Nephron progenitor cell (in vitro differentiated cells): Measurements from ENCODE around the gene LGALS16.
"Not testable (repeated sequence)": the region's sequence is repeated elsewhere in the genome, so short reads cannot be mapped to it uniquely, and the experiment has no call there.

Source experiments
- DNase-seq: peaks from one replicate; pipeline ENCODE4 v3.0.0; 2021
- H3K27ac Mint-ChIP-seq: 2 replicates; pipeline ENCODE4 v1.8.0; 2021; ENCODE audit warnings: mild to moderate bottlenecking, moderate library complexity, mixed read lengths
- H3K27me3 Mint-ChIP-seq: 2 replicates; pipeline ENCODE4 v1.8.0; 2021; ENCODE audit warnings: mild to moderate bottlenecking, low read depth, mixed read lengths; ENCODE audit not compliant: poor library complexity
- H3K36me3 Mint-ChIP-seq: 2 replicates; pipeline ENCODE4 v1.8.0; 2021; ENCODE audit warnings: low read depth, mixed read lengths
- H3K4me1 Mint-ChIP-seq: 2 replicates; pipeline ENCODE4 v1.8.0; 2021; ENCODE audit warnings: mixed read lengths
- H3K4me3 Mint-ChIP-seq: 2 replicates; pipeline ENCODE4 v1.8.0; 2021; ENCODE audit warnings: mild to moderate bottlenecking, moderate library complexity, mixed read lengths
- H3K9me3 Mint-ChIP-seq: 2 replicates; pipeline ENCODE4 v1.8.0; 2021; ENCODE audit warnings: mild to moderate bottlenecking, moderate library complexity, mixed read lengths
- TF ChIP-seq, protein P1 (sequence below): fragments of 200-600 bp; sonication (generic); IDR thresholded peaks from 2 replicates; pipeline ENCODE4 v1.5.0; 2021; ENCODE audit warnings: antibody characterized with exemption

The LGALS16 gene

DNA sequence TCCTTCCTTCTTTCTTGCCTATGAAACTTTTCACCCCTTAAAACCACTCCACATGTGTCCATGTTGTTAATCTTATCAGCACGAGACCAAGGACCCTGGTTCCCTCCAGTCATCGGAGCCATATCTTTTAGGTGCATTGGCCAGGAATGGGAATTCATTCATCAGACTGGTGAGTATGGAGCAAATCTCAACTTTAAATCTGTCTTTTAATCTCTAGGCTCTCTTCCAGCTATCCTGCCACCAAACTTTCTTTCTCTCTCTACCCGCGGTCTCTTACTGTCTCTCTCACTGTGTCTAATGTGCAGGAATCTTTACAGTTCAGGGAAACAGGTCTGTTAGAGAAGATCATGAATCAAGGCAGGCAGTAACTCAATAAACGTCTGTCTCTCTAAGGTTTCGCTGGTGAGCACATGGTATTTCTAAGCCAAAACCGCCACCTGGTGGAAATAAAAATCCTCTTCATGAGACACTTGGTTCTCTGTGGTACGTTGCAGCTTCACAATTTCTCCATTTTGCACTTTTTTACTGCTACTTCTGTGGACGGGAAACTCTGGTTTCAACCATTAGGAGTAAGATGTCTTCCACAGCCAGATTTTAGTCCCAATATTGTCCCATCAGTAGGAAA, 16.1 kb downstream of the LGALS16 start:
- Mint-ChIP-seq H3K9me3 (peaks cover 6% of the 10 kb centered on the region), H3K4me1 (peaks cover 5% of the 10 kb centered on the region), H3K4me3 (no peak overlapping the region), H3K27ac (no peak overlapping the region), H3K27me3 (peaks cover 36% of the 10 kb centered on the region), H3K36me3 (no peaks in the 10 kb centered on the region)
- TF ChIP-seq, protein P1, sequence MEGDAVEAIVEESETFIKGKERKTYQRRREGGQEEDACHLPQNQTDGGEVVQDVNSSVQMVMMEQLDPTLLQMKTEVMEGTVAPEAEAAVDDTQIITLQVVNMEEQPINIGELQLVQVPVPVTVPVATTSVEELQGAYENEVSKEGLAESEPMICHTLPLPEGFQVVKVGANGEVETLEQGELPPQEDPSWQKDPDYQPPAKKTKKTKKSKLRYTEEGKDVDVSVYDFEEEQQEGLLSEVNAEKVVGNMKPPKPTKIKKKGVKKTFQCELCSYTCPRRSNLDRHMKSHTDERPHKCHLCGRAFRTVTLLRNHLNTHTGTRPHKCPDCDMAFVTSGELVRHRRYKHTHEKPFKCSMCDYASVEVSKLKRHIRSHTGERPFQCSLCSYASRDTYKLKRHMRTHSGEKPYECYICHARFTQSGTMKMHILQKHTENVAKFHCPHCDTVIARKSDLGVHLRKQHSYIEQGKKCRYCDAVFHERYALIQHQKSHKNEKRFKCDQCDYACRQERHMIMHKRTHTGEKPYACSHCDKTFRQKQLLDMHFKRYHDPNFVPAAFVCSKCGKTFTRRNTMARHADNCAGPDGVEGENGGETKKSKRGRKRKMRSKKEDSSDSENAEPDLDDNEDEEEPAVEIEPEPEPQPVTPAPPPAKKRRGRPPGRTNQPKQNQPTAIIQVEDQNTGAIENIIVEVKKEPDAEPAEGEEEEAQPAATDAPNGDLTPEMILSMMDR = peak; percentile 59
- peak; percentile 20 for DNase-seq

DNA sequence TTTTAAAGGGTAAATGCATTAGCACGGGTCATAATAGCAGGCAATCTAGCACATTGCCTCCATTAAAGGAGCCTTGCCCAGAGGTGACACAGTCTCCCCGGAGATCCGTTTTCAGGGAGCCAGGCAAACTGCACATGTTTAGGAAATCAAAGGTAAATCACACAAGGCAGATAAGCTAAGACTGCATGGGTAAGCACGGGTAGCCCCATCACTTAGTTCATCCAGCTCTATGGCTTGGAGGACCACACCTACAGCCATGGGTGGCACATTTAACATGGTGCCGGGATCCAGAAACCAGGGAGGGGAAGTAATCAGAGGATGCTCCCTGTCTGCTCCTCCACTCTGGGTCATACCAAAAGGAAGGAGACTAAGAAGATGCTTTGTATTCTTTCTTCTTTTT, 16.8 kb downstream of the LGALS16 start:
- TF ChIP-seq, protein P1 = no peak
- Mint-ChIP-seq H3K9me3 (peaks cover 6% of the 10 kb centered on the region), H3K4me1 (peaks cover 5% of the 10 kb centered on the region), H3K4me3 (no peak overlapping the region), H3K27me3 (peaks cover 32% of the 10 kb centered on the region), H3K27ac (no peak overlapping the region), H3K36me3 (no peaks in the 10 kb centered on the region)
- no peak for DNase-seq

DNA sequence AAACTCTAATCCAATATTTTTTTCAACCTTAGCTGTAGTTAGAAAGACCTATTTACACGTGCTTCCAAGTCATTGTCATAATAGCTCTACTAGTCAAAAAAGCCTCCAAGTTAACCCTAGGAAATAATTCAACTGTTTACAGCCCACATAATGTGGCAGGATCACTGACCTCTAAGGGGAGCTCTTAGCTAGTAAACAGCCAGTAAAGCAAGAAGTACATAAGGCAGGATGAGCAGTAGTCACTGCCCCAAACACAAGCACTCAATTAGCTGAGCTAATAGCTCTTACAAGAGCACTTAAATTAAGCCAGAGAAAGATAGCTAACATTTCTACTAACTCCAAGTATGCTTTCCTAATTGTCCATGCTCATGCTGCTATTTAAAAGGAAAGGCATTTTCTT, 18.1 kb downstream of the LGALS16 start:
- DNase-seq, H3K27ac Mint-ChIP-seq, H3K4me3 Mint-ChIP-seq, H3K36me3 Mint-ChIP-seq, H3K4me1 Mint-ChIP-seq, H3K9me3 Mint-ChIP-seq: not testable (repeated sequence)
- peaks cover 34% of the 10 kb centered on the region for H3K27me3 Mint-ChIP-seq

DNA sequence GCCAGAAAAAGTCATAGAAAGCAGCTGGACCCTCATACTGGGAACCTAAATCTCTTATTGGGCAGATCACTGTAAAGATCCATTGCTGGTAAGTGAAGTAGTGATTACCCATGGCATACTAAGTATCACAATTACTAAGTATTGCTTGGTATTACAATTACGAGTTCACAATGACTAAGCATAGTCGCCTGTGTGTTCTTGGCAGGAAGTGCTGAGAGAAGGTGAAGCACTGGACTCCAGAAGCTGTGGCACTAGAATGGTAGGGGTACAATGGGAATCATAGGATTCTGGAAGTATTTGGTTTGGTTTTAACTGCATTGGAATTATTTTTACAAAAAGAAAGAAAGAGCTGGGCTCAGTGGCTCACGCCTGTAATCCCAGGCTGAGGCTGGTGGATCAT, 20.3 kb downstream of the LGALS16 start:
- no peak for DNase-seq
- Mint-ChIP-seq H3K27me3 (peaks cover 43% of the 10 kb centered on the region), H3K4me1 (peaks cover 5% of the 10 kb centered on the region), H3K36me3 (no peaks in the 10 kb centered on the region), H3K27ac (no peak overlapping the region), H3K4me3 (no peak overlapping the region), H3K9me3 (peaks cover 3% of the 10 kb centered on the region)
- TF ChIP-seq, protein P1 = no peak

DNA sequence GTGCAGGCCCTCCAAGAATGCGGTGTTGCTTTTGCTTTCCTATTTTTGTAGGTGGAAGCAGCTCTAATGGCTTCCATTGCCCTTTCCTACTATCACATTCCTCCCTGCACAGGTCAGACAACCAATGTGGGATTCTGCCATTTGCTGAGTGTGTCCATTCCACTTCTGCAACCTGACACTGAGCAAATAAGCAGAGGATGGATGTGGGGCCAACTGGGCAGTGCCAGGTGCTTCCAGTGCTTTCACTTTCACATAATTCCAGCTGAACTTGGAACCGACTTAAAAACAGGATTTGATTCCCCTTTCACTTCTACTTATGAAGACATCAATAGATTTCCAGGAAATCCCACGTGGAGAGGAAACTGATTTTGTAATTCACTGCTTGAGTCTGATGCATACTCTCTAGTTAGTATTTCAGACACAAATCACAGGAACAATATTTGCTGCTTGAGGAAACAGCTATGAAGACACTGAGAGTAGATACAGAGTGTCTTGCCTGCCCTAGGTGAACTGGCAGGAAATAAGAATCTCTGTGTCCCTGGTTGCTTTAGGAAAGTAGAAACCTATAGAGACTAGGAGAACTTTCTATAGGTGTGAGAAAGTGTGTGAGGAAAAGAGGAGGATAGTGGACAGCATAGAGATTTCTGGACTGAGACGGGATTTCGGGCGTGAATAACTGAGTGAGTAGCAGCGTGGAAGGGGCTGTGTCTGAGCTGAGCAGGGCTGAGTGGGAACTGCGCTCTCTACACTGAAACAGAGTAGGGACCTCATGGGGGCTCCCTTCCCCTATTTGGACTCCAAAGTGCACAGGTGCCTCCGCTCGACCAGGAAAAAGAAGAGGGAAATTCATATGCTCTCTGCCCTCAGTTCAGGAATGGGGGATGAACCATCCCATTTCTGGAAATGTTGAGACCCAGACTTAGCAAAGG, 22.5 kb downstream of the LGALS16 start:
- DNase-seq = no peak
- H3K27me3 Mint-ChIP-seq = peaks cover 33% of the 10 kb centered on the region
- no peaks in the 10 kb centered on the region for H3K36me3 Mint-ChIP-seq
- no peaks in the 10 kb centered on the region for H3K9me3 Mint-ChIP-seq
- H3K27ac Mint-ChIP-seq = no peak overlapping the region
- no peak overlapping the region for H3K4me3 Mint-ChIP-seq
- no peaks in the 10 kb centered on the region for H3K4me1 Mint-ChIP-seq
- TF ChIP-seq, protein P1 = no peak

DNA sequence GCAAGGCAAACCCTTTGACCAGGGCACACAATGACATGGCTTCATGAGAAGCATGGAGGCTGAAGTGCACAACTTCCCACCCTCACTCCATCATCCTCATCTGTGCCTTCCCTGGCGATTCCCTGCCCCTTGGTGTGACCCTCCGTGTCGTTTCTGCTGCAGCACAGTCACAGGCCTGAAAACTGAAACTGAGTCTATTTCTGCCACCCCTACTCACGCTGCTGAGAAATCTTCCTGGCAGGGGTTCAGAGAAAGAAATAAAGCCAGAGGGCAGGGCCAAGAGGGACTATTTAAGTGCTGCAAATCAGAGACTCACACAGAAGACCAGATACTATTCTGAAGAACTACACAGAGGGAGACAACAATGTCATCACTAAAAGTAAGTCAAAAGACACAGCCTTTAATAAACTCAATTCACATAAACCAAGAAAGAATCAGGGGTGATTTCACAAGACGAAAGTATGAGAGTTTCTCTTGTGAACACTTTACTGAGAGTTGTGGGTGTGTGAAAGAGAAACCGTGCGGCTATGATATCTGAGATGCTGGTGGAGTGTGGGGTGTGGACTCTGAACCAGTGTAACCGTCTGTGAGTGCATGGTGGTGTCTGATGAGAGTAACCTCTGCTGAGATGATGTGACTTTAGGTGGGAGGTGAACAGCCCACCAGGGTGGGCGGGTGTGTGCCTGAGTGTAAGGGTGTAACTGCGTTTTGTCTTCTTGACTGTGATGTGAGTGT, 23.5 kb downstream of the LGALS16 start:
- H3K9me3 Mint-ChIP-seq = no peaks in the 10 kb centered on the region
- no peaks in the 10 kb centered on the region for H3K36me3 Mint-ChIP-seq
- H3K27ac Mint-ChIP-seq = peak overlapping the region; percentile 22
- peaks cover 30% of the 10 kb centered on the region for H3K27me3 Mint-ChIP-seq
- TF ChIP-seq, protein P1 = no peak
- no peak for DNase-seq
- no peaks in the 10 kb centered on the region for H3K4me1 Mint-ChIP-seq
- no peak overlapping the region for H3K4me3 Mint-ChIP-seq
